GM21619 (cell line): ENCODE data around the gene VCP.
"Not testable (repeated sequence)": the region's sequence is repeated elsewhere in the genome, so short reads cannot be mapped to it uniquely, and the experiment has no call there.

Experiments
- ATAC-seq: cut with Tn5 transposase; IDR thresholded peaks from one replicate; pipeline ENCODE4 v1.9.1; 2021; ENCODE audit not compliant: unreplicated experiment

VCP gene

GRCh38 chr9:35026671-35027070 is 45.8 kb downstream of the VCP start:
- no peak for ATAC-seq

GRCh38 chr9:35023443-35023842 is 49.0 kb downstream of the VCP start:
- not testable (repeated sequence) for ATAC-seq

GRCh38 chr9:35014517-35014916 is 57.9 kb downstream of the VCP start:
- ATAC-seq: no peak

GRCh38 chr9:35010351-35010958 is 62.0 kb downstream of the VCP start:
- ATAC-seq: no peak
